Neuronal stem cell (in vitro differentiated cells): Measurements from ENCODE around the gene RTF1.
A peak's percentile ranks its signal among the peaks of the same experiment; 100 is the strongest.

Experiments
- DNase-seq: peaks from one replicate; pipeline ENCODE4 v3.0.0-alpha.2; 2013; ENCODE audit warnings: low spot score
- H2AFZ ChIP-seq: one replicate; pipeline ENCODE4 v1.6.1; 2013; ENCODE audit warnings: mild to moderate bottlenecking, low read length, inconsistent platforms
- H2AK5ac ChIP-seq: 2 replicates; pipeline ENCODE4 v1.6.1; 2013; ENCODE audit warnings: low read depth, mild to moderate bottlenecking, inconsistent platforms, low read length, moderate library complexity, mixed read lengths
- H2BK120ac ChIP-seq: 2 replicates; pipeline ENCODE4 v1.6.1; 2013; ENCODE audit warnings: low read depth, mild to moderate bottlenecking, inconsistent platforms, low read length, moderate library complexity, mixed read lengths
- H2BK12ac ChIP-seq: one replicate; pipeline ENCODE4 v1.6.1; 2013; ENCODE audit warnings: low read length, inconsistent platforms
- H2BK15ac ChIP-seq: 2 replicates; pipeline ENCODE4 v1.6.1; 2013; ENCODE audit warnings: mild to moderate bottlenecking, low read length, inconsistent platforms, mixed read lengths
- H2BK5ac ChIP-seq: one replicate; pipeline ENCODE4 v1.6.1; 2013; ENCODE audit warnings: inconsistent platforms, mild to moderate bottlenecking, low read length, moderate library complexity
- H3K14ac ChIP-seq: one replicate; pipeline ENCODE4 v1.6.1; 2013; ENCODE audit warnings: low read length, inconsistent platforms
- H3K18ac ChIP-seq: 2 replicates; pipeline ENCODE4 v1.6.1; 2013; ENCODE audit warnings: low read length, inconsistent platforms
- H3K23ac ChIP-seq: 2 replicates; pipeline ENCODE4 v1.6.1; 2013; ENCODE audit warnings: low read depth, mild to moderate bottlenecking, mixed read lengths, low read length, inconsistent platforms; ENCODE audit not compliant: poor library complexity
- H3K27ac ChIP-seq: replicated peaks from 3 replicates; pipeline ENCODE4 v1.5.1; 2013; ENCODE audit warnings: low read length, inconsistent platforms
- H3K27me3 ChIP-seq, 3 experiments: 2 replicates each; pipeline ENCODE4 v1.6.1; 2013; ENCODE audit warnings: low read length in 3 of 3, mild to moderate bottlenecking in 2 of 3, inconsistent platforms in 1 of 3, low read depth in 1 of 3, mixed read lengths in 1 of 3, moderate library complexity in 1 of 3; ENCODE audit not compliant: control insufficient read depth in 3 of 3, insufficient read depth in 3 of 3
- H3K36me3 ChIP-seq, 2 donors: replicated peaks in 1 of 2; 2 replicates each; pipeline ENCODE4 v1.6.1; 2013; ENCODE audit warnings: low read length in 2 of 2; ENCODE audit not compliant: control insufficient read depth in 2 of 2, insufficient read depth in 2 of 2
- H3K4ac ChIP-seq: 2 replicates; pipeline ENCODE4 v1.6.1; 2013; ENCODE audit warnings: inconsistent platforms, mild to moderate bottlenecking, low read length, moderate library complexity
- H3K4me1 ChIP-seq, 2 donors: 1 replicate in 1 of 2; 2 replicates in 1 of 2; pipeline ENCODE4 v1.6.1; 2013; ENCODE audit warnings: low read length in 2 of 2, low read depth in 1 of 2; ENCODE audit not compliant: control insufficient read depth in 2 of 2, insufficient read depth in 1 of 2
- H3K4me2 ChIP-seq: one replicate; pipeline ENCODE4 v1.6.1; 2013; ENCODE audit warnings: mild to moderate bottlenecking, low read length, inconsistent platforms; ENCODE audit not compliant: insufficient read depth, poor library complexity, severe bottlenecking
- H3K4me3 ChIP-seq, 2 donors: 2 replicates each; pipeline ENCODE4 v1.5.1; 2013; ENCODE audit warnings: low read length in 2 of 2, mild to moderate bottlenecking in 2 of 2, inconsistent platforms in 1 of 2, moderate library complexity in 1 of 2
- H3K79me1 ChIP-seq: one replicate; pipeline ENCODE4 v1.6.1; 2013; ENCODE audit warnings: low read depth, mild to moderate bottlenecking, inconsistent platforms, low read length, moderate library complexity
- H3K9ac ChIP-seq: one replicate; pipeline ENCODE4 v1.6.1; 2013; ENCODE audit warnings: mild to moderate bottlenecking, low read depth, low read length, inconsistent platforms; ENCODE audit not compliant: poor library complexity
- H3K9me3 ChIP-seq, 2 donors: replicated peaks in 1 of 2; 2 replicates each; pipeline versions ENCODE3 to v1.6.1; 2013; ENCODE audit warnings: low read length in 2 of 2, mild to moderate bottlenecking in 2 of 2, inconsistent platforms in 1 of 2, low read depth in 1 of 2, mixed read lengths in 1 of 2, moderate library complexity in 1 of 2; ENCODE audit not compliant: control insufficient read depth in 2 of 2, insufficient read depth in 1 of 2
- H4K8ac ChIP-seq: one replicate; pipeline ENCODE4 v1.6.1; 2013; ENCODE audit warnings: low read depth, mild to moderate bottlenecking, inconsistent platforms, low read length, moderate library complexity
- H4K91ac ChIP-seq: one replicate; pipeline ENCODE4 v1.6.1; 2013; ENCODE audit warnings: low read length, low read depth, mild to moderate bottlenecking, inconsistent platforms; ENCODE audit not compliant: poor library complexity
- WGBS, 2 donors: extraction: QIAGEN DNeasy Blood & Tissue Kit; methylation state at CpG; one replicate each; pipeline ENCODE4 v1.1.7; 2013; ENCODE audit warnings: missing lambda C conversion rate in 2 of 2, mixed read lengths in 1 of 2; ENCODE audit not compliant: insufficient read length in 2 of 2, insufficient replicate concordance in 1 of 2; ENCODE audit errors: extremely low coverage in 2 of 2; 5-methylcytosine and 5-hydroxymethylcytosine counted together

Gene RTF1

DNA sequence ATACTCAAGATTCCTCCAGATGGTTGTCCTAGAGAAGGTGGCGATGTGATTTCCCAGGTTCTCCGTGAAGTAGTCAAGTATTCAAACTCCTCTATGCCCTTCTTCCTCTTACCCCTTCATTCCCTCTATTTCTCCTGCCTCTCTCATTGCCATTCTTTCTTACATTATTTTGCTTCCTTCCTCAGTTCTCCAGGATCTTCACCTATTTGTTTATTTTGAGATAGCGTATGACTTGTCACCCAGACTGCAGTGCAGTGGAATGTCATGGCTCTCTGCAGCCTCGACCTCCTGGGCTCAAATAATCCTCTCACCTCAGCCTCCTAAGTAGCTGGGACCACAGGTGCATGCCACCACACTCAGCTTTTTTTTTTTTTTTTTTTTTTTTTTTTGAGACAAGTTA, 75.0 kb downstream of the RTF1 start:
- Histone ChIP-seq H3K27me3 (peaks cover 25 to 49% (median 30%) of the 10 kb centered on the region in 3 experiments), H2BK5ac (no peak overlapping the region)
- no CpG with 5 or more reads among the region's 4 CpGs for WGBS, 2 donors

GRCh38 chr15:41492597-41493204, 75.8 kb downstream of the RTF1 start:
- Histone ChIP-seq H3K9ac (peak overlapping the region; percentile 85), H3K27me3 (peaks cover 25 to 57% (median 38%) of the 10 kb centered on the region in 3 experiments), H4K8ac (no peak overlapping the region)

More for the DNA sequence above, 75.0 kb downstream of the RTF1 start:
- H3K23ac ChIP-seq = peak overlapping the region; percentile 14
- no peaks in the 10 kb centered on the region for H3K79me1 ChIP-seq
- H2BK120ac ChIP-seq = no peak overlapping the region
- no peak overlapping the region for H4K8ac ChIP-seq
- H4K91ac ChIP-seq = no peak overlapping the region
- H3K14ac ChIP-seq = no peak overlapping the region
- H3K4me3 ChIP-seq = no peak overlapping the region
- H3K4ac ChIP-seq = no peak overlapping the region
- H3K4me2 ChIP-seq = no peak overlapping the region
- no peak overlapping the region for H3K9ac ChIP-seq
- no peak overlapping the region for H3K27ac ChIP-seq
- no peak overlapping the region for H2BK15ac ChIP-seq
- no peaks in the 10 kb centered on the region for H3K9me3 ChIP-seq
- DNase-seq = no peak
- no peak overlapping the region for H3K18ac ChIP-seq
- H3K4me1 ChIP-seq = peaks cover 19 to 24% of the 10 kb centered on the region in 2 donors
- no peaks in the 10 kb centered on the region for H3K36me3 ChIP-seq
- H2AFZ ChIP-seq = no peak overlapping the region
- H2AK5ac ChIP-seq = no peak overlapping the region
- H2BK12ac ChIP-seq = no peak overlapping the region

GRCh38 chr15:41493205-41493901, 76.5 kb downstream of the RTF1 start, which contains the start of gene ITPKA:
Gene ITPKA (plus strand): TSS chr15:41493874. CDS start chr15:41493928, 54 bp downstream.
- Histone ChIP-seq H4K91ac (no peak within 1 kb of the TSS), H2AFZ (peak within 1 kb of the TSS; percentile 96), H3K4me1 (peaks cover 9 to 22% of the 10 kb centered on the region in 2 donors), H3K36me3 (no peaks in the 10 kb centered on the region), H3K79me1 (no peaks in the 10 kb centered on the region), H3K27ac (peak within 1 kb of the TSS; percentile 68), H2BK15ac (peak within 1 kb of the TSS; percentile 55), H3K9me3 (no peaks in the 10 kb centered on the region), H3K27me3 (peaks cover 25 to 63% (median 44%) of the 10 kb centered on the region in 3 experiments), H2BK5ac (no peak within 1 kb of the TSS), H2BK120ac (peak within 1 kb of the TSS; percentile 19), H3K14ac (peak within 1 kb of the TSS; percentile 63), H3K4me2 (peak within 1 kb of the TSS; percentile 87), H3K23ac (peak within 1 kb of the TSS; percentile 70), H2AK5ac (no peak within 1 kb of the TSS), H3K18ac (peak within 1 kb of the TSS; percentile 93), H3K4ac (no peak within 1 kb of the TSS), H3K4me3 (peak within 1 kb of the TSS; percentile 53 to 82), H2BK12ac (no peak within 1 kb of the TSS), H4K8ac (no peak within 1 kb of the TSS), H3K9ac (peak within 1 kb of the TSS; percentile 83)
- DNase-seq = peak; percentile 73
- WGBS, 2 donors = no CpG with 5 or more reads among the region's 60 CpGs

More at GRCh38 chr15:41492597-41493204, 75.8 kb downstream of the RTF1 start:
- H3K4ac ChIP-seq = no peak overlapping the region
- peak overlapping the region; percentile 93 for H3K18ac ChIP-seq
- H3K4me3 ChIP-seq = peak overlapping the region; percentile 53 to 82
- no peak for DNase-seq
- H3K36me3 ChIP-seq = no peaks in the 10 kb centered on the region
- H3K79me1 ChIP-seq = no peaks in the 10 kb centered on the region
- H2BK12ac ChIP-seq = no peak overlapping the region
- H2AFZ ChIP-seq = peak overlapping the region; percentile 96
- H3K14ac ChIP-seq = no peak overlapping the region
- H2BK120ac ChIP-seq = no peak overlapping the region
- no CpG with 5 or more reads among the region's 15 CpGs for WGBS, 2 donors
- H3K27ac ChIP-seq = no peak overlapping the region
- no peak overlapping the region for H4K91ac ChIP-seq
- no peak overlapping the region for H2BK15ac ChIP-seq
- H2BK5ac ChIP-seq = no peak overlapping the region
- no peak overlapping the region for H2AK5ac ChIP-seq
- H3K4me1 ChIP-seq = peaks cover 13 to 22% of the 10 kb centered on the region in 2 donors
- H3K9me3 ChIP-seq = no peaks in the 10 kb centered on the region
- peak overlapping the region; percentile 87 for H3K4me2 ChIP-seq
- H3K23ac ChIP-seq = peak overlapping the region; percentile 39

DNA sequence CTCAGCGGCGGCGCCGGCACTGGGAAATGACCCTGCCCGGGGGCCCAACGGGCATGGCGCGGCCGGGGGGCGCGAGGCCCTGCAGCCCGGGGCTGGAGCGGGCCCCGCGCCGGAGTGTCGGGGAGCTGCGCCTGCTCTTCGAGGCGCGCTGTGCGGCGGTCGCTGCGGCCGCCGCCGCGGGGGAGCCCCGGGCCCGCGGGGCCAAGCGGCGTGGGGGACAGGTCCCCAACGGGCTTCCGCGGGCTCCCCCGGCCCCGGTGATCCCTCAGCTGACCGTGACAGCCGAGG, 77.0 kb downstream of the RTF1 start:
- no CpG with 5 or more reads among the region's 41 CpGs for WGBS, 2 donors
- no peak overlapping the region for H2BK15ac ChIP-seq

More for the DNA sequence above, 77.0 kb downstream of the RTF1 start:
- Histone ChIP-seq H3K23ac (no peak overlapping the region), H3K27ac (no peak overlapping the region), H3K4me1 (peaks cover 9 to 22% of the 10 kb centered on the region in 2 donors), H3K18ac (peak overlapping the region; percentile 78), H2BK5ac (no peak overlapping the region), H3K79me1 (no peaks in the 10 kb centered on the region), H4K91ac (no peak overlapping the region), H3K36me3 (no peaks in the 10 kb centered on the region), H3K27me3 (peaks cover 25 to 68% (median 49%) of the 10 kb centered on the region in 3 experiments), H2AFZ (peak overlapping the region; percentile 96), H3K4me3 (peak overlapping the region; percentile 53 to 82), H4K8ac (no peak overlapping the region), H2AK5ac (no peak overlapping the region), H3K14ac (no peak overlapping the region), H2BK12ac (no peak overlapping the region), H3K9ac (peak overlapping the region; percentile 83), H3K9me3 (no peaks in the 10 kb centered on the region), H3K4ac (no peak overlapping the region), H2BK120ac (no peak overlapping the region), H3K4me2 (peak overlapping the region; percentile 87)
- DNase-seq = no peak
